Measurements from ENCODE around the gene WASHC3. TPM values are rescaled to one million over a fixed set of nuclear protein-coding genes. Genes with fewer than 3 reads are reported as not detected.

WASHC3 gene
- total RNA-seq, 2 donors from 2014 or later: 18.5 to 32.7 TPM

DNA sequence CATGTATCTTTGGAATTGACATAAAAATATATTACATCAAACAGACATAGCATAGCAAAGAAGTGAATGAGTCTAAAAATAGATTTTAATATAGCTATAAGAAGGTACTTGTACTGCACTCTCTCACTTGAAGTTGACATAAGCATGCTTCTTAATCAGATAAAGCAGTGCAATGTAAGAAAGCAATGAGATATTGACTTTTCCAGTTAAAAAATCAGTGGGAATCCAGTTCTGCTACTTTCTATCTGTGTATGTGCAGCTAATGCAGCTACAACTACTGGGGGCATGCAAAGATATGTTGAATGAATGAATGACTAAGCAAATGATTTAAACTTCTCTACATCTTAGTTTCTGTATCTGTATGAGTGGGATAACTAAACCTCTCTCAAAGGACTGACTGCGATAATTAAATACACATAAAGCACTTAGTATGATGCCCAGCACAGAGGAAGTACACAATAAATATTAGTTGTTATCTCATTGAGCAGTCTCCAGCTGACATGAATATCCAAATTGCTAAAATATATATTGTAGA lies 10.3 kb downstream of the WASHC3 start:
- no peak for DNase-seq
- Histone ChIP-seq H3K4me3 (no peak overlapping the region), H3K27ac (no peak overlapping the region), H3K36me3 (replicated peaks in 1 of 2; ENCODE audit: insufficient read depth in 1 of 2, low read depth in 2 of 2) (peaks cover 0 to 9% of the 10 kb centered on the region in 2 donors), H3K27me3 (no peaks in the 10 kb centered on the region), H3K4me1 (no peaks in the 10 kb centered on the region), H3K9me3 (no peaks in the 10 kb centered on the region)
- no peak for ATAC-seq
- intact Hi-C loops (cut with DNase I): no loop called here
- TF ChIP-seq POLR2A (IDR thresholded peaks at IDR 0.05): no peak
- TF ChIP-seq, protein P1, sequence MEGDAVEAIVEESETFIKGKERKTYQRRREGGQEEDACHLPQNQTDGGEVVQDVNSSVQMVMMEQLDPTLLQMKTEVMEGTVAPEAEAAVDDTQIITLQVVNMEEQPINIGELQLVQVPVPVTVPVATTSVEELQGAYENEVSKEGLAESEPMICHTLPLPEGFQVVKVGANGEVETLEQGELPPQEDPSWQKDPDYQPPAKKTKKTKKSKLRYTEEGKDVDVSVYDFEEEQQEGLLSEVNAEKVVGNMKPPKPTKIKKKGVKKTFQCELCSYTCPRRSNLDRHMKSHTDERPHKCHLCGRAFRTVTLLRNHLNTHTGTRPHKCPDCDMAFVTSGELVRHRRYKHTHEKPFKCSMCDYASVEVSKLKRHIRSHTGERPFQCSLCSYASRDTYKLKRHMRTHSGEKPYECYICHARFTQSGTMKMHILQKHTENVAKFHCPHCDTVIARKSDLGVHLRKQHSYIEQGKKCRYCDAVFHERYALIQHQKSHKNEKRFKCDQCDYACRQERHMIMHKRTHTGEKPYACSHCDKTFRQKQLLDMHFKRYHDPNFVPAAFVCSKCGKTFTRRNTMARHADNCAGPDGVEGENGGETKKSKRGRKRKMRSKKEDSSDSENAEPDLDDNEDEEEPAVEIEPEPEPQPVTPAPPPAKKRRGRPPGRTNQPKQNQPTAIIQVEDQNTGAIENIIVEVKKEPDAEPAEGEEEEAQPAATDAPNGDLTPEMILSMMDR (IDR thresholded peaks at IDR 0.05): no peak
- WGBS, 2 donors: 93 to 100% methylated on average over 1 of the region's 1 CpG

DNA sequence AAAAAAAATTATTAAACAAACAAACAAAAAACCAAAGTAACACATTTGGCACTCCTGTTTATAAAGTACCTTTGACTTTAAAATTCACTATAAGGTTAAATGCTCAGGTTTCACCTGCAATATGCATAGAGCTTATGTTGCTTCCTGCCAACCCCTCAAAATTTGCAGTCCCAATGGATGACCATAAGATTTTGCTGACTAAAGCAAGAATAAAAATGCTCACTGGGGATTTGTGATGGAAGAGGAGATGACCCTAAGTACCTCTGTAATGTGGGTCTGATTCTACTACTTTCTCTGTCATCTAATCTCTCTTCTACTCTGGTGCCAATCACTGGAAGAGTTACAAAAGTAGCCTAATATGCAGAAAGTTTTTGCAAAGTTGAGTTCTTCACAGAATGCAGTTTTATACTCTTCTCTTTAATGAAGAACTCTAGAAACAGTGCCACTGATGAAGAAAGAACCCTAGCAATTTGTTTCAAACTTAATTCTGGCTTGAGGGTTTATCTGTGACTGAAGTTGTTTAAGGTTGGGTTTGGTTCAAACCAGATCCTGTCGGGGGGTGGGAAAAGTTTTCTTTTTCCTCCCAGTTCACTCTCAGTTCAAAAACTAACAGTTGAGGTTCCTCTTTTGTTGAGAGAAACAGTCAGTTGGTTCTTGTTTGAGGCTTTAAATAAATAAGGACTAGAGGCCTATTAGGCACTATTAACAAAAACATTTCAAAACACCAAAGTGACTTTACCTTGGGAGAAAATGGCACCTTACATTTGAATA lies 10.9 kb downstream of the WASHC3 start:
- Histone ChIP-seq H3K9me3 (no peaks in the 10 kb centered on the region), H3K27ac (no peak overlapping the region), H3K27me3 (no peaks in the 10 kb centered on the region), H3K4me1 (no peaks in the 10 kb centered on the region), H3K4me3 (no peak overlapping the region), H3K36me3 (replicated peaks in 1 of 2; ENCODE audit: insufficient read depth in 1 of 2, low read depth in 2 of 2) (peaks cover 0 to 9% of the 10 kb centered on the region in 2 donors)
- intact Hi-C loops (cut with DNase I): no loop called here
- ATAC-seq: no peak
- no peak for DNase-seq
- 50 to 91% methylated on average over 1 of the region's 1 CpG for WGBS, 2 donors
- no peak for TF ChIP-seq POLR2A (IDR thresholded peaks at IDR 0.05)
- TF ChIP-seq, protein P1 (IDR thresholded peaks at IDR 0.05): no peak

DNA sequence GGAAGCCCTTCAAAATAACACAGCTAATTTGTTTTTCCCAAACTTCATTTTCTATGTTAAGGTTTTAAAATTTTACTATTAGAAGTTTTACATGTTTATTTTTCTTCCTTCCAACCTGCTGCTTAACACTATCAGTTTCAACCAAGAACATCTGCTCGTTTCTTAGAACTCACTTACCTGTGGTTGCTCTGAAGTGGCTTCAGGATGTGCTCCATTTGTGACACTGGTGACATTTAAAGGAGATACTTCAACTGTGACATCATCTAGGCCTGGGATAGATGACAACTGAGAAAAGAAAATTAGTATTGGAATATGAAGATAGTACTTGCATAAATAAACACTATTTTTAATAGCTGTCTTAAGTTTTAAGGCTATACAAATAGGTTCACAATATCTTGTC lies 17.9 kb downstream of the WASHC3 start:
- TF ChIP-seq, protein P1 (IDR thresholded peaks at IDR 0.05): no peak
- TF ChIP-seq POLR2A (IDR thresholded peaks at IDR 0.05): no peak
- intact Hi-C loops (cut with DNase I): no loop called here
- Histone ChIP-seq H3K4me3 (no peak overlapping the region), H3K4me1 (no peaks in the 10 kb centered on the region), H3K36me3 (replicated peaks in 1 of 2; ENCODE audit: insufficient read depth in 1 of 2, low read depth in 2 of 2) (peaks cover 0 to 13% of the 10 kb centered on the region in 2 donors), H3K27ac (no peak overlapping the region), H3K9me3 (no peaks in the 10 kb centered on the region), H3K27me3 (no peaks in the 10 kb centered on the region)
- DNase-seq (no peak), ATAC-seq (no peak)
- 78 to 85% methylated on average over 1 of the region's 1 CpG for WGBS, 2 donors

DNA sequence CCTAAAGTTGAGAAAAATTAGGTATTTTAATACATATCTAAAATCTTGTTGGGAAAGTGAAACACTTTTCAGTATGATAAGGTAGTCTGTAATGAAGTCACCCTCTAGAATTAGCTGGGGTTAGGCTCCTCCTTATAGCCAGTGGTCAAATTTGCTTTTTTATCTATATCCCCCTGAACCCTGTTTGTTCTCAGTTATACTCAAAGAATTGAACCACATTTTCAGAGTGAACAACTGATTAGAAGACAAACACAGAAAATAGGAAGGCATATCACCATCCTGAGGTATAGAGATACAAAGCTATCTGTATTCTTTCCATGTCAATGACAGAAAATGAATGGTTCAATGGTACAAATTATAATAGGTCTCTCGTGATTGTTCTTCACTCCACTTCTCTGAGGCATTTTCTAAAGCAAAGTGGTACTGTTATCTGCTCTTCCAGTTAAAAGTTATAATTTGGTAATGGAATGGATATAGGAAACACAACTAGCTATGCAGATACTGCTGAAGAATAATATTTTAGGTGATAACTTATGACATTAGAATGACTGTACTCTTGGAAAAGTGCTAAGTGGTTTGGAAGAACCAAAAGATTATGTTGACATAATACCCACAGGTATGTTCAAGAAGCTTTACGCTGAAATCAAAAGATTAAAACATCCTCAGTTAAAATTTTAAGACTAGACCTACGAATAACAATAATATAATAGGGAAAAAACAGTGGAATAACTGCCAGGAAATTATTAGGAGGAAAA lies 27.6 kb downstream of the WASHC3 start:
- Histone ChIP-seq H3K9me3 (no peaks in the 10 kb centered on the region), H3K4me3 (no peak overlapping the region), H3K27ac (no peak overlapping the region), H3K4me1 (no peaks in the 10 kb centered on the region), H3K27me3 (no peaks in the 10 kb centered on the region), H3K36me3 (replicated peaks in 1 of 2; ENCODE audit: insufficient read depth in 1 of 2, low read depth in 2 of 2) (peaks cover 0 to 2% of the 10 kb centered on the region in 2 donors)
- TF ChIP-seq, protein P1 (IDR thresholded peaks at IDR 0.05): no peak
- no peak for TF ChIP-seq POLR2A (IDR thresholded peaks at IDR 0.05)
- ATAC-seq (no peak), DNase-seq (no peak)
- intact Hi-C loops (cut with DNase I): no loop called here
- WGBS, 2 donors: 55% methylated on average over 3 of the region's 3 CpGs
